ENCODE measurements around the gene LRRC45.

- TF ChIP-seq CTCF (IDR thresholded peaks at IDR 0.05) (no peak), POLR2A (IDR thresholded peaks at IDR 0.05) (no peak)
Observed at GRCh38 chr17:82051776-82052637, 28.9 kb downstream of the LRRC45 start, which contains the start of the genes GPS1 and RFNG.

All from adrenal gland (tissue), 5 donors.